Uterus (tissue), 4 donors: ENCODE data around the gene WTIP. TPM values are rescaled to one million over a fixed set of nuclear protein-coding genes. Genes with fewer than 3 reads are reported as not detected.
"Not testable (repeated sequence)": the region's sequence is repeated elsewhere in the genome, so short reads cannot be mapped to it uniquely, and the experiment has no call there.

Experiments
- DNase-seq, 2 donors: peaks; one replicate each; pipeline ENCODE4 v3.0.0-alpha.2; 2019 to 2020
- H3K27ac ChIP-seq, 2 donors: fragments of 200-600 bp; sonication (generic); 1 replicate in 1 of 2; 2 replicates in 1 of 2; pipeline ENCODE4 v1.5.1; 2016 to 2018
- H3K27me3 ChIP-seq, 2 donors: fragments of 200-600 bp; sonication (generic); one replicate each; pipeline ENCODE4 v1.5.1; 2018 to 2019; ENCODE audit warnings: control low read depth in 1 of 2
- H3K36me3 ChIP-seq, 2 donors: fragments of 200-600 bp; sonication (generic); one replicate each; pipeline ENCODE4 v1.5.1; 2019; ENCODE audit warnings: control low read depth in 1 of 2
- H3K4me1 ChIP-seq, 2 donors: fragments of 200-600 bp; sonication (generic); one replicate each; pipeline ENCODE4 v1.5.1; 2018 to 2019; ENCODE audit warnings: control low read depth in 1 of 2
- H3K4me3 ChIP-seq, 2 donors: fragments of 200-600 bp; sonication (generic); 1 replicate in 1 of 2; 2 replicates in 1 of 2; pipeline ENCODE4 v1.5.1; 2018 to 2019; ENCODE audit warnings: mild to moderate bottlenecking in 1 of 2
- H3K9me3 ChIP-seq, 2 donors: fragments of 200-600 bp; sonication (generic); one replicate each; pipeline ENCODE4 v1.5.1; 2019; ENCODE audit warnings: control low read depth in 1 of 2
- CTCF ChIP-seq, 4 experiments: fragments of 200-600 bp in 2 of 4; fragments of 450-650 bp in 2 of 4; sonication (generic) in 2 of 4; IDR thresholded peaks; one replicate each; pipeline ENCODE4 v1.5.1; 2016 to 2019; ENCODE audit warnings: antibody characterized with exemption in 4 of 4, mild to moderate bottlenecking in 2 of 4, moderate library complexity in 1 of 4
- POLR2A ChIP-seq, 2 donors: fragments of 450-650 bp; IDR thresholded peaks; one replicate each; pipeline ENCODE4 v1.6.1; 2016; ENCODE audit warnings: antibody characterized with exemption in 2 of 2, mild to moderate bottlenecking in 1 of 2, moderate library complexity in 1 of 2
- intact Hi-C: fragments of 100-400 bp; cut with DNase I; formaldehyde crosslinking; loops from one replicate; pipeline ENCODE4 v1.15.1; 2023; ENCODE audit warnings: low total_unique reads
- total RNA-seq, 4 donors: library from RNA; depleted of rRNA in 3 of 4; stranded (reverse); fragments of >200 nt in 3 of 4; gene quantifications; one replicate each; pipeline versions ENCODE4 v1.1.0 to v1.2.4, GENCODE V29; 2014 to 2023
- donor health status: DM: yes; HTN: yes; CAD: no.

The WTIP gene
- total RNA-seq, 4 donors from 2014 or later = 5.9 to 38.0 (median 19.3) TPM

GRCh38 chr19:34461375-34462100 is 20.0 kb upstream of the WTIP start:
- Histone ChIP-seq H3K27me3 (no peaks in the 10 kb centered on the region), H3K9me3 (no peaks in the 10 kb centered on the region), H3K36me3 (no peaks in the 10 kb centered on the region), H3K4me3 (no peak overlapping the region), H3K27ac (peak overlapping the region in 1 of 2 donors; percentile 51), H3K4me1 (no peaks in the 10 kb centered on the region)
- DNase-seq = no peak
- no peak for TF ChIP-seq CTCF (IDR thresholded peaks at IDR 0.05)
- TF ChIP-seq POLR2A (IDR thresholded peaks at IDR 0.05) = no peak
- intact Hi-C loops = no loop called here

- H3K27ac ChIP-seq, intact Hi-C loops, H3K4me3 ChIP-seq, H3K27me3 ChIP-seq, H3K9me3 ChIP-seq, H3K36me3 ChIP-seq, DNase-seq, H3K4me1 ChIP-seq: not testable (repeated sequence)
These were observed 16.8 kb upstream of the WTIP start for GRCh38 chr19:34464785-34465184.

GRCh38 chr19:34468409-34468808 is 13.1 kb upstream of the WTIP start:
- Histone ChIP-seq H3K4me3 (no peak overlapping the region), H3K4me1 (no peaks in the 10 kb centered on the region), H3K27ac (no peak overlapping the region), H3K9me3 (no peaks in the 10 kb centered on the region), H3K36me3 (no peaks in the 10 kb centered on the region), H3K27me3 (no peaks in the 10 kb centered on the region)
- no peak for DNase-seq
- intact Hi-C loops = no loop called here
- TF ChIP-seq CTCF (IDR thresholded peaks at IDR 0.05) (no peak), POLR2A (IDR thresholded peaks at IDR 0.05) (no peak)

GRCh38 chr19:34469026-34469425 is 12.5 kb upstream of the WTIP start:
- H3K4me1 ChIP-seq, H3K9me3 ChIP-seq, H3K36me3 ChIP-seq, DNase-seq, H3K27ac ChIP-seq, intact Hi-C loops, H3K4me3 ChIP-seq, H3K27me3 ChIP-seq: not testable (repeated sequence)

GRCh38 chr19:34471906-34472700 is 9.5 kb upstream of the WTIP start:
- TF ChIP-seq POLR2A (IDR thresholded peaks at IDR 0.05) = no peak
- TF ChIP-seq CTCF (IDR thresholded peaks at IDR 0.05) = no peak
- no peak for DNase-seq
- Histone ChIP-seq H3K4me3 (no peak overlapping the region), H3K36me3 (no peaks in the 10 kb centered on the region), H3K27ac (no peak overlapping the region), H3K27me3 (no peaks in the 10 kb centered on the region), H3K9me3 (no peaks in the 10 kb centered on the region), H3K4me1 (no peaks in the 10 kb centered on the region)
- intact Hi-C loops = no loop called here

- Histone ChIP-seq H3K4me1 (no peaks in the 10 kb centered on the region), H3K4me3 (no peak overlapping the region), H3K27ac (peak overlapping the region in 1 of 2 donors; percentile 58), H3K27me3 (no peaks in the 10 kb centered on the region), H3K9me3 (no peaks in the 10 kb centered on the region), H3K36me3 (no peaks in the 10 kb centered on the region)
- TF ChIP-seq POLR2A (IDR thresholded peaks at IDR 0.05) (no peak), CTCF (IDR thresholded peaks at IDR 0.05) (no peak)
- no peak for DNase-seq
- intact Hi-C loops = no loop called here
These were observed 7.1 kb upstream of the WTIP start for GRCh38 chr19:34474233-34474989.
